Ecto neural progenitor cell (in vitro differentiated cells): Measurements from ENCODE around the gene MGAT2.
"Not testable (repeated sequence)": the region's sequence is repeated elsewhere in the genome, so short reads cannot be mapped to it uniquely, and the experiment has no call there.

Experiments
- DNase-seq: peaks from one replicate; pipeline ENCODE4 v3.0.0-alpha.2; 2018; ENCODE audit warnings: low spot score

Gene MGAT2

DNA sequence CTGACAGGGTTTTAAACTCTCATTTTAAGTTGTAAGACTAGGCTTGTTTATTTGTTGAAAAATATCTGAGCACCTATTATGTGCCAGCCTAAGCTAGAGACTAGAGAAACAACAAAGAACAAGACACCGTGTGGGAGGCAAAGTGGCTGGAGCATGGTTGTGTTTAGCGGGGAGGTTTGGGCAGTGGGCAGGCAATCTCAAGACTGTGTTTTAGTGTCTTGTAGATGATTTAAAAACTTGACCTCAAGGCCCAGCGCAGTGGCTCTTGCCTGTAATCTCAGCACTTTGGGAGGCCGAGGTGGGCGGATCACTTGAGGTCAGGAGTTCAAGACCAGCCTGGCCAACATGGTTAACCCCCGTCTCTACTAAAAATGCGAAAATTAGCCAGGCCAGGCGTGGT, 7.9 kb upstream of the MGAT2 start:
- no peak for DNase-seq

- DNase-seq: no peak
These were observed 6.4 kb upstream of the MGAT2 start for GRCh38 chr14:49614196-49614595.

DNA sequence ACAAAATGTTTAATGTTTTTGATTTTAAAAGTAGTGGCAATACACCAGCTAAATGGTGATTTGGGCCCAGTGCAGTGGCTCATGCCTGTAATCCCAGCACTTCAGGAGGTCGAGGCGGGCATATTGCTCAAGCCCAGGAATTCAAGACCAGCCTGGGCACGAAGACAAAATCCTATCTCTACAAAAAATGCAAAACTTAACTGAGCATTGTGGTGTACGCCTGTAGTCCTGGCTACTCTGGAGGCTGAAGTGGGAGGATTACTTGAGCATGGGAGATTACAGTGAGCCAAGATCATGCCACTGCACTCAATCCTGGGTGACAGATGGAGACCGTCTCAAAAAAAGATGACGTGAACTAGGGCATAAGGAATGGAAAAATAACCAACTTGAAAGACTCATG, 4.8 kb upstream of the MGAT2 start:
- DNase-seq: no peak

- no peak for DNase-seq
These were observed 2.6 kb upstream of the MGAT2 start for GRCh38 chr14:49617852-49618519.

GRCh38 chr14:49619273-49619672, 1.3 kb upstream of the MGAT2 start:
- not testable (repeated sequence) for DNase-seq

DNA sequence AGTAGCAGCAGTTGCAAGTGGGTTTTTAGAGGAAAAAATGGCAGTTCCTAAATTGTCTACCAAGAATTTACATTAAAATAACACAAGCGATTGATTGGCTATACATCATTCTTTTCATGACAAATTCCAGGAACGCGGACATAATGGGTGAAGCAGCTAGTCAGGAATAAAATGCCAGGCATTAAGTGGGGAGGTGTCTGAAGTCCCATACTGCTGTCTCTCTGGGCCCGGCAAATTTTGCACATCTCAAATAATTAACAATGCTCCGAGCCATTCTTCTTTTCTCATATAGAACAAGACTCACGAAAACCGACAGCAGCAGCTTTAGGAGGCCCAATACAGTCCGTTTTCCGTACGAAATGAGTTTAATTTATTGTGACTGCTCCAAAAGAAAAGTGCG, 869 bp upstream of the MGAT2 start:
- DNase-seq: no peak

GRCh38 chr14:49621114-49621881, 699 bp downstream of the MGAT2 start:
- DNase-seq: peak; percentile 77

DNA sequence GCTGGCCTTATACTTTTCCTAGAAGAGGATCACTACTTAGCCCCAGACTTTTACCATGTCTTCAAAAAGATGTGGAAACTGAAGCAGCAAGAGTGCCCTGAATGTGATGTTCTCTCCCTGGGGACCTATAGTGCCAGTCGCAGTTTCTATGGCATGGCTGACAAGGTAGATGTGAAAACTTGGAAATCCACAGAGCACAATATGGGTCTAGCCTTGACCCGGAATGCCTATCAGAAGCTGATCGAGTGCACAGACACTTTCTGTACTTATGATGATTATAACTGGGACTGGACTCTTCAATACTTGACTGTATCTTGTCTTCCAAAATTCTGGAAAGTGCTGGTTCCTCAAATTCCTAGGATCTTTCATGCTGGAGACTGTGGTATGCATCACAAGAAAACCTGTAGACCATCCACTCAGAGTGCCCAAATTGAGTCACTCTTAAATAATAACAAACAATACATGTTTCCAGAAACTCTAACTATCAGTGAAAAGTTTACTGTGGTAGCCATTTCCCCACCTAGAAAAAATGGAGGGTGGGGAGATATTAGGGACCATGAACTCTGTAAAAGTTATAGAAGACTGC, 1.5 kb downstream of the MGAT2 start:
- no peak for DNase-seq

- DNase-seq: no peak
These were observed 2.8 kb downstream of the MGAT2 start for GRCh38 chr14:49623387-49623786.

GRCh38 chr14:49623941-49624839, 3.6 kb downstream of the MGAT2 start:
- DNase-seq: no peak

- DNase-seq: peak; percentile 97
These were observed 13.3 kb downstream of the MGAT2 start for GRCh38 chr14:49633640-49634546.

GRCh38 chr14:49634547-49635334, 14.1 kb downstream of the MGAT2 start, which contains the start of gene DNAAF2:
Gene DNAAF2 (minus strand): TSS chr14:49635244. CDS start chr14:49635149, 95 bp downstream.
- DNase-seq: peak; percentile 83

DNA sequence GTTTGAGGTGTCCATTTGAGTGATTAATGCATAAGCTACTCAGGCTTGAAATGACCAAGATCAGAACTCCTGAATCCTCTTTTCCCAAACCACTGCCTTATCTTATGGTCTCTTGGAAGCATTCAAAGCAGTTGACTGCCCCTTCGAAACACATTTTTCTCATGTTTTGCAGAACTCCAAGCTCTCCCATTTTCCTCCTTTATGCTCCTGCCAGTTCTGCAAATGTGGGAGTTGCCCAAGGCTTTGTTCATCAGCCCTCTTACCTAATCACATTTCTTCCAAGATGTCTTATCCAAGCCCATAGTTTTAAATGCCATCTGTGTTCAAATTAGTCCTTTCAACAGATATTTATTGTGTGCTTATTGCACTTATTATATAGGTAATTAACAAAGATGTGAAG, 16.3 kb downstream of the MGAT2 start:
- no peak for DNase-seq

- DNase-seq: no peak
These were observed 17.0 kb downstream of the MGAT2 start for GRCh38 chr14:49637534-49638078.

- DNase-seq: no peak
These were observed 20.2 kb downstream of the MGAT2 start for GRCh38 chr14:49640540-49641417.

- no peak for DNase-seq
These were observed 21.1 kb downstream of the MGAT2 start for GRCh38 chr14:49641697-49642129.

DNA sequence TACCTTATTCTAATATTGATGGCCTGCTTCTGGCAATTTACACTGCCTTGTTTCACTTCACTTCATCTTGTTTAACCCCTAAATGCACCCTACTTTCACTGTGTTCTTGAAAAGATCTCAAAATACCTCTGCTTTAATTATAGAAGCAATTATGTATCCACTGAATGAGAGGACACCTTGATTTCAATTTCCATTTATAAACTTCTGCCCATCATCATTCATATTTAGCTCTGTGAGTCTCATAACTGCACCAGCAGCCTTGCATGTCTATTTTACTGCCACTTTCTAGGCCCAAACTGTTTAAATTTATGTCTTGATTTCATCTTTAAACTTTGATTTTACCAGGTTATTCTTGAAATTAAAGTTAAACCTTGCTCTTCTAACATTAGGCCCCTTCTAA, 21.6 kb downstream of the MGAT2 start:
- no peak for DNase-seq

- DNase-seq: no peak
These were observed 32.9 kb downstream of the MGAT2 start for GRCh38 chr14:49653508-49653907.

DNA sequence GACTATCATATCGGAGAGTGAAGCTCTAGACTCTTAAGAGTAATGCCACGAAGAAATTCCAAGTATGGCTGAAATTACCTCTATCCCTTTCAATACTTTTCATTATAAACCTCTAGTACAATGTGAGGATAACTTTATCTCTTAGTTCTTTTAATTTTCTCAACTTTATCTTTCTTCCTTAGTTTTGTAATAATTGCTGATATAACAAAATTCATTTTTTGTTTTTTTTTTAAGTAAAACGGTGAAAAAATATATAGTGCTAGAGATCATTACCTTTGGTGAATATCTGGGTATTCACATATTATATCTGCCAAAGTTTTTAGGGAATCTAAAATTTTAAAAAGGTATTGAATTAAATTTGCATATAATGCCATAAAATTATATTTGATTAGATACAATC, 33.9 kb downstream of the MGAT2 start:
- no peak for DNase-seq
